Caco-2 (cell line): ENCODE results near the gene UGT2B11. TPM values are rescaled to one million over a fixed set of nuclear protein-coding genes. Genes with fewer than 3 reads are reported as not detected.
"Not testable (repeated sequence)": the region's sequence is repeated elsewhere in the genome, so short reads cannot be mapped to it uniquely, and the experiment has no call there.

Experiments
- Bru-seq: library from RNA; stranded (reverse); fragments of 400-500 nt; gene quantifications from one replicate; lab custom pipeline; 2021; lab: Mats Ljungman, UMichigan
- BruChase-seq, 2 experiments: library from RNA; stranded (reverse); fragments of 400-500 nt; gene quantifications; one replicate each; lab custom pipeline; 2021; lab: Mats Ljungman, UMichigan
- BruUV-seq: library from RNA; stranded (reverse); fragments of 400-500 nt; replicated peaks from 2 replicates; lab custom pipeline; 2021; lab: Mats Ljungman, UMichigan
- CTCF ChIA-PET: fragments of 300-600 bp; sonication (Branson Sonifier 250); formaldehyde crosslinking; loops from one replicate; lab custom pipeline; 2022; ENCODE audit warnings: antibody characterized with exemption; lab: Charles Lee
- POLR2A ChIA-PET: fragments of 300-600 bp; sonication (Branson Sonifier 250); formaldehyde crosslinking; loops from one replicate; lab custom pipeline; 2022; ENCODE audit warnings: antibody characterized with exemption; lab: Charles Lee
- DNase-seq, 2 experiments: peaks; one replicate each; pipeline versions ENCODE4 v3.0.0 to v3.0.0-alpha.2; 2020 to 2022
- H3K27me3 ChIP-seq: replicated peaks from 2 replicates; pipeline ENCODE4 v1.6.0; 2011; ENCODE audit warnings: low read length; ENCODE audit not compliant: control insufficient read depth, insufficient read depth
- H3K36me3 ChIP-seq: 2 replicates; pipeline ENCODE4 v1.5.1; 2011; ENCODE audit warnings: low read length; ENCODE audit not compliant: control insufficient read depth, insufficient read depth
- H3K4me1 ChIP-seq: fragments of 250-450 bp; sonication (Bioruptor Pico); 2 replicates; pipeline ENCODE4 v1.5.1; 2020; ENCODE audit warnings: mild to moderate bottlenecking
- H3K4me3 ChIP-seq: 2 replicates; pipeline ENCODE4 v1.5.1; 2011; ENCODE audit warnings: low read depth, mild to moderate bottlenecking, control low read depth, low read length
- H3K9me3 ChIP-seq: fragments of 250-450 bp; sonication (Bioruptor Pico); 2 replicates; pipeline ENCODE4 v1.5.1; 2020; ENCODE audit warnings: mild to moderate bottlenecking, moderate library complexity
- H3K27ac Mint-ChIP-seq: one replicate; pipeline ENCODE4 v1.8.0; 2022; ENCODE audit warnings: mixed read lengths; ENCODE audit not compliant: unreplicated experiment
- H3K27me3 Mint-ChIP-seq: one replicate; pipeline ENCODE4 v1.8.0; 2022; ENCODE audit warnings: mixed read lengths; ENCODE audit not compliant: insufficient read depth, unreplicated experiment
- H3K36me3 Mint-ChIP-seq: one replicate; pipeline ENCODE4 v1.8.0; 2022; ENCODE audit warnings: mild to moderate bottlenecking, mixed read lengths; ENCODE audit not compliant: insufficient read depth, unreplicated experiment
- H3K4me1 Mint-ChIP-seq: one replicate; pipeline ENCODE4 v1.8.0; 2022; ENCODE audit warnings: low read depth, mixed read lengths; ENCODE audit not compliant: unreplicated experiment
- H3K4me3 Mint-ChIP-seq: one replicate; pipeline ENCODE4 v1.8.0; 2022; ENCODE audit warnings: mild to moderate bottlenecking, moderate library complexity, mixed read lengths; ENCODE audit not compliant: unreplicated experiment
- H3K9me3 Mint-ChIP-seq: one replicate; pipeline ENCODE4 v1.8.0; 2022; ENCODE audit warnings: mixed read lengths; ENCODE audit not compliant: unreplicated experiment
- intact Hi-C: fragments of 100-400 bp; cut with micrococcal nuclease; formaldehyde crosslinking; loops from one replicate; pipeline ENCODE4 v1.10.0; 2022; ENCODE audit not compliant: unreplicated experiment
- long read RNA-seq: library from polyadenylated mRNA; stranded (forward); transcript quantifications from one replicate; pipeline ENCODE4 v2.0.0, GENCODE V29; 2022
- total RNA-seq: library from RNA; stranded (reverse); gene quantifications from 2 replicates; pipeline ENCODE4 v1.2.3, GENCODE V29; 2022
- TF ChIP-seq, protein P1 (sequence below), 2 experiments: fragments of 200-600 bp in 1 of 2; IDR thresholded peaks; 1 replicate in 1 of 2; 2 replicates in 1 of 2; pipeline versions ENCODE4 v1.5.1 to v1.8.0; 2011 to 2022; ENCODE audit warnings: antibody characterized with exemption in 1 of 2, control low read depth in 1 of 2, inconsistent platforms in 1 of 2, low read depth in 1 of 2, low read length in 1 of 2, mild to moderate bottlenecking in 1 of 2, moderate library complexity in 1 of 2; ENCODE audit not compliant: insufficient read depth in 1 of 2, severe bottlenecking in 1 of 2, unreplicated experiment in 1 of 2

UGT2B11 gene
- total RNA-seq (0.35 TPM in 1 of 2 replicates, not detected in the other), Bru-seq, nascent RNA (percentile 21 among the genes with signal in this experiment), BruChase-seq, experiment 1, labeled RNA remaining after a 2-hour chase (percentile 17 among the genes with signal in this experiment), BruChase-seq, experiment 2, labeled RNA remaining after a 6-hour chase (percentile 16 among the genes with signal in this experiment)
- long read RNA-seq: 0 reads

- intact Hi-C loops: no loop called here
- Histone ChIP-seq H3K4me3 (no peak within 1 kb of the TSS), H3K4me1 (peaks cover 11% of the 10 kb centered on the region; the same call in 1 of the 2 replicates), H3K27me3 (no peaks in the 10 kb centered on the region), H3K36me3 (no peaks in the 10 kb centered on the region), H3K9me3 (no peaks in the 10 kb centered on the region)
- Mint-ChIP-seq H3K4me3 (no peak within 1 kb of the TSS), H3K27me3 (no peaks in the 10 kb centered on the region), H3K4me1 (peaks cover 9% of the 10 kb centered on the region), H3K36me3 (no peaks in the 10 kb centered on the region), H3K9me3 (no peaks in the 10 kb centered on the region), H3K27ac (no peak within 1 kb of the TSS)
- no peak for DNase-seq
- TF ChIP-seq, protein P1, sequence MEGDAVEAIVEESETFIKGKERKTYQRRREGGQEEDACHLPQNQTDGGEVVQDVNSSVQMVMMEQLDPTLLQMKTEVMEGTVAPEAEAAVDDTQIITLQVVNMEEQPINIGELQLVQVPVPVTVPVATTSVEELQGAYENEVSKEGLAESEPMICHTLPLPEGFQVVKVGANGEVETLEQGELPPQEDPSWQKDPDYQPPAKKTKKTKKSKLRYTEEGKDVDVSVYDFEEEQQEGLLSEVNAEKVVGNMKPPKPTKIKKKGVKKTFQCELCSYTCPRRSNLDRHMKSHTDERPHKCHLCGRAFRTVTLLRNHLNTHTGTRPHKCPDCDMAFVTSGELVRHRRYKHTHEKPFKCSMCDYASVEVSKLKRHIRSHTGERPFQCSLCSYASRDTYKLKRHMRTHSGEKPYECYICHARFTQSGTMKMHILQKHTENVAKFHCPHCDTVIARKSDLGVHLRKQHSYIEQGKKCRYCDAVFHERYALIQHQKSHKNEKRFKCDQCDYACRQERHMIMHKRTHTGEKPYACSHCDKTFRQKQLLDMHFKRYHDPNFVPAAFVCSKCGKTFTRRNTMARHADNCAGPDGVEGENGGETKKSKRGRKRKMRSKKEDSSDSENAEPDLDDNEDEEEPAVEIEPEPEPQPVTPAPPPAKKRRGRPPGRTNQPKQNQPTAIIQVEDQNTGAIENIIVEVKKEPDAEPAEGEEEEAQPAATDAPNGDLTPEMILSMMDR (IDR thresholded peaks at IDR 0.05; ENCODE audit: insufficient read depth in 1 of 2, low read depth in 1 of 2, low read length in 1 of 2, severe bottlenecking in 1 of 2, unreplicated experiment in 1 of 2): no peak
- BruUV-seq: no TSS peak
- ChIA-PET CTCF (no interaction called here), POLR2A (no interaction called here)
These were observed at the start of gene UGT2B11 for GRCh38 chr4:69214716-69215115. Gene UGT2B11, minus strand, starts transcription at chr4:69214748. Its CDS starts 26 bp downstream, at chr4:69214722.

DNA sequence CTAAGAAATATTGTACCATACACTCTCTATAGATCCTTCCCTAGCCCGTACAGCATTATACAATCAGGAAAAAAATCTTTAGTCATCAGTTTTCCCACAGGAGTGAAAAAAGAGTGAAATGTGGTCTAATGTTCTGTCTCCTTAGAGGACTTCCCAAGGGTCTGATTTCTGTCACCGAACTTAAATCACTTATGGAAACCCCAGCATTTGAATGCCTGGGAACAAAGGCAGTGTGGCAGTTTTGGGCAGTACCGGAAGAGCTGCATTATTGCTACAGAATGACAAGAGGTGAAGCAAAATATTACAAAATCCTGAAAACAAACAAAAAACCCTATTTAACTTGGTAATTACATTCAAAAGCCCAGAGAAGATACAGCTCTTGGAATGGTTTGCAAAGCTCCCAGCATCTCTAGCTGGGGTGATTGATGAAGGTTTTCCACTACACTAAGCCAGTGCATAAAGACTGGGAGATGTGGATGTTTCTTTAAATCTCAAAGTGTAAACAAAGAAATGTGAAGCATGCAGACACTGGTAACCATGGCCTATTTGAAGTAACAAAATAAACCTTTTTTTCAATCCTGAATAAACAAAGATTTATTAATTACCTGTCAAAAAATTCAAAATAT, 38.7 kb upstream of the UGT2B11 start:
- H3K4me1 ChIP-seq, H3K4me3 ChIP-seq, DNase-seq, H3K4me1 Mint-ChIP-seq, intact Hi-C loops, H3K27me3 Mint-ChIP-seq, H3K27ac Mint-ChIP-seq, H3K36me3 Mint-ChIP-seq, H3K9me3 ChIP-seq, CTCF ChIA-PET, POLR2A ChIA-PET, H3K4me3 Mint-ChIP-seq, H3K27me3 ChIP-seq, BruUV-seq, H3K9me3 Mint-ChIP-seq, H3K36me3 ChIP-seq: not testable (repeated sequence)

DNA sequence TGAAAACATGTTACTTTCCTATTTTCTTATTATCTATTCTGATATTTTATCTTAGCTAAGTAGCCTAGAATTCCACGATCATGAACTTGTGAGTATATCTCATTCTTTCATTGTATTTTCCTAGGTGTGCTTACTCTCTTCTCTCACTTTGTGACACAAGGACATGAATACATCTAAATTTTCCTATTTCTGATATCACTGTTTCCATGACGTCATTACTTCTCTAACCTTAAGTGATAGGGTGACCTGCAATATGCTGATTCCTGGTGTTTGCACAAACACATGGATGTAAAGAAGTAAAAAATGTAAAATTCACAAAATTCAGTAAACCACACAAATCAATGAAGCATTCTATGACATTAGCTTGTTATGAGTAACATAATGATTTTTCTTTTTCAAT, 36.3 kb upstream of the UGT2B11 start:
- H3K4me1 ChIP-seq, intact Hi-C loops, POLR2A ChIA-PET, H3K4me3 Mint-ChIP-seq, H3K36me3 ChIP-seq, BruUV-seq, H3K27me3 Mint-ChIP-seq, DNase-seq, H3K27ac Mint-ChIP-seq, H3K9me3 Mint-ChIP-seq, H3K27me3 ChIP-seq, H3K36me3 Mint-ChIP-seq, H3K4me3 ChIP-seq, H3K4me1 Mint-ChIP-seq, CTCF ChIA-PET, H3K9me3 ChIP-seq: not testable (repeated sequence)

- H3K27me3 ChIP-seq, DNase-seq, H3K27me3 Mint-ChIP-seq, H3K27ac Mint-ChIP-seq, CTCF ChIA-PET, POLR2A ChIA-PET, H3K36me3 ChIP-seq, BruUV-seq, H3K9me3 ChIP-seq, H3K4me3 ChIP-seq, intact Hi-C loops, H3K36me3 Mint-ChIP-seq, H3K4me3 Mint-ChIP-seq: not testable (repeated sequence)
- peaks cover 20% of the 10 kb centered on the region for H3K4me1 ChIP-seq
- Mint-ChIP-seq H3K9me3 (peaks cover 15% of the 10 kb centered on the region), H3K4me1 (peaks cover 16% of the 10 kb centered on the region)
These were observed 28.2 kb upstream of the UGT2B11 start for GRCh38 chr4:69242562-69243240.

DNA sequence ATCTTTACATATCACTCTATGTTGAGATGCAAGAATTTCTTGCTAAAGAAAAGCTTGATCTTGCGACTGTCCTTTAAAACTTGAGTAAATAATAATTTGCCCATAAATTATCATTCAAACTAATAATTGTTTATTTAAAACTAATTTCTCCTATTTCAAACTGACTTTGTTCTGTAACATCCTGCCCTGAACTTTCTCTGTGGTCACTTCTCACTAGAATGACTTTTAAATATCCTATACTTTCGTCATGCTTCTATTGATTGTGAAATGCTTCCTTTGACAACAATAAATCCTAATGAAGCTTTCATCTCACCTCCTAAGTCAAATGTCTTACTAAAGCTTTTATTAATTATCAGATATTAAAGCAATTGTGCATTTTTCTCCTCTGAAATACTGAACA, 27.2 kb upstream of the UGT2B11 start:
- intact Hi-C loops, BruUV-seq, H3K27me3 ChIP-seq, H3K27me3 Mint-ChIP-seq, POLR2A ChIA-PET, H3K4me3 ChIP-seq, H3K36me3 Mint-ChIP-seq, H3K27ac Mint-ChIP-seq, H3K4me3 Mint-ChIP-seq, DNase-seq, CTCF ChIA-PET, H3K36me3 ChIP-seq, H3K9me3 ChIP-seq: not testable (repeated sequence)
- peaks cover 20% of the 10 kb centered on the region for H3K4me1 ChIP-seq
- Mint-ChIP-seq H3K9me3 (peaks cover 15% of the 10 kb centered on the region), H3K4me1 (peaks cover 16% of the 10 kb centered on the region)

- H3K27me3 ChIP-seq, H3K27me3 Mint-ChIP-seq, H3K36me3 ChIP-seq, H3K36me3 Mint-ChIP-seq, POLR2A ChIA-PET, H3K4me3 ChIP-seq, H3K9me3 Mint-ChIP-seq, intact Hi-C loops, H3K9me3 ChIP-seq, CTCF ChIA-PET, H3K4me3 Mint-ChIP-seq, BruUV-seq: not testable (repeated sequence)
- peaks cover 16% of the 10 kb centered on the region for H3K4me1 Mint-ChIP-seq
- DNase-seq: peak; percentile 8 to 52
- peaks cover 20% of the 10 kb centered on the region for H3K4me1 ChIP-seq
- peak overlapping the region; percentile 84 for H3K27ac Mint-ChIP-seq
These were observed 26.2 kb upstream of the UGT2B11 start for GRCh38 chr4:69240787-69241186.
